ENCODE measurements around the gene EGR1.

DNA sequence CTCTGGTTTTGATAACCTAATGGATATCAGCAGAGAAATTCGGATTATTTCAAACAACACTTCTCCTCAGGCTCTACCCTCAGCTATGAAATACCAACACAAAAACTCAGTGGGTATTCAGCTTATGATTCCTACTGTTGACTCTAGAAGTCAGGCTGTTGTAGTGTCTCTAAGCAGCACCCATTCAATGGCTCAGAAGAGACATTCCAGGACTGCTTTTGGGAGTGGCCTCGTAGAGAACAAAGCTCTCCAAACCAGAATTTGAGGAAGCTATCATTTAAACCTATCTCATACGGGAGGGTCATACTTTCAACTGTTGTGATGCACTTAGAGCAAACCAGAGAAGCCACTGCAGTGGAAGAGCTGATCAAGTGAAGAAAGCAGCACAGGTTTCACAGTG lies 43.7 kb downstream of the EGR1 start:
- TF ChIP-seq YY1 (IDR thresholded peaks at IDR 0.05) (no peak), CTCF (IDR thresholded peaks at IDR 0.05; ENCODE audit: low read depth, low read length, missing input control) (no peak), FOXA1 (IDR thresholded peaks at IDR 0.05) (no peak), HNF4G (IDR thresholded peaks at IDR 0.05) (no peak)
